Activated T-helper 9 cell treated with anti-CD3 and anti-CD28 coated beads, Interleukin-2, amount 50 U/mL, for 16 hours (primary cell): ENCODE results near the gene TBRG4.

Source experiments
- DNase-seq: peaks from one replicate; pipeline ENCODE4 v3.0.0-alpha.2; 2020; ENCODE audit warnings: low read depth

TBRG4 gene

DNA sequence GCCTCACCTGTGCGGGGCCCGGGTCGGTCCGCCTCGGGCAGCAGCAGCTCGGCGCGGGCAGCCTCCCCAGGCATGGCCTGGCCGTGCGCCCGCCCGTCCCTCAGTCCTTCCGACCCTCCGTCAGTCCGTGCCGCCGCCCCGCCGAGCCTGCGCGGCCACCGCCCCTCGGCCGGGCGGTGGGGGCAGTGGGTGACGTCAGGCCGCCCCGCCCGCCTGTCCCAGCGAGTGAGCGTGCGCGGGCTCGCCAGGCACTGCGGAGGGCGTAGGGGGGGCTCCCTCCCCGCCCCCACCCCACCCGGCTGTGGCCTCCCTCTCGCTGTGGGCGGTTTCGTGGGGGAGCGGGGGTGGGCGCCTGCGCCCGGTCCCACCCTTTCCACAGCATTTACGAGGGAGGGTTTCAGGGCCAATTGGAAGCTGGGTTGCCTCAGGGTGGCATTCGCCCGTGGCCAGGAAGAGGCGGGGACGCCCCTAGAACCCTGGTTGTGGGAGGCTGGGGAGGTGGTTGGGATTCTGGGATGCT is 22.6 kb downstream of the TBRG4 start, which contains the start of gene NACAD:
Gene NACAD (minus strand): TSS at position 149 of the 520 bp plus-strand sequence. CDS start 75 bp downstream, at position 74.
- DNase-seq: no peak

DNA sequence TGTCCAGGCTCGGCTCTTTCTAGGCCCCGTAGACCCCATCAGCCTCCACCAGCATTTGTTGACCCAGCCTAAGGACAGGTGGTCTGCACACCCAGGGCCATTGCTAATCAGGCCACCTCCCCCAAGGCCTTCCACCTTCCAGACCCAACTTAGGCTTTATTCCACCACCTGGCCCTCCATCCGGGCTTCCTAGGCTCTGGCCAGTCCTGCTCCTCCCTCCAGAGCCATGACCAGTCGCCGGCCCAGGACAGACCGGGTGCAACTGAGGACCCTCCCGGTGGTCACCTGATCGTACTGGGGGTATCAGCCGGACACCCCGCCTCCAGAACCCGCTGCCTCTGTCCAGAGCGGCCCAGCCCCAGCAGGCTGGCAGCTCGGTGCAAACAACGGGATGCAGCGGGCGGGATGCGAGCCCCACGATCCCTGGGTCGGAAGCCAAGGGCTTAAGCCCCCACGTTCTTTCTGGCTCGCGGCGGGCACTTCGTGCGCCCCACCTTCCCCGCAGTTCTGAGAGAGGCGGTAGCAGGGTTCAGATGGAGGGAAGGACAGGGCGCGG is 23.3 kb downstream of the TBRG4 start:
- DNase-seq: no peak

DNA sequence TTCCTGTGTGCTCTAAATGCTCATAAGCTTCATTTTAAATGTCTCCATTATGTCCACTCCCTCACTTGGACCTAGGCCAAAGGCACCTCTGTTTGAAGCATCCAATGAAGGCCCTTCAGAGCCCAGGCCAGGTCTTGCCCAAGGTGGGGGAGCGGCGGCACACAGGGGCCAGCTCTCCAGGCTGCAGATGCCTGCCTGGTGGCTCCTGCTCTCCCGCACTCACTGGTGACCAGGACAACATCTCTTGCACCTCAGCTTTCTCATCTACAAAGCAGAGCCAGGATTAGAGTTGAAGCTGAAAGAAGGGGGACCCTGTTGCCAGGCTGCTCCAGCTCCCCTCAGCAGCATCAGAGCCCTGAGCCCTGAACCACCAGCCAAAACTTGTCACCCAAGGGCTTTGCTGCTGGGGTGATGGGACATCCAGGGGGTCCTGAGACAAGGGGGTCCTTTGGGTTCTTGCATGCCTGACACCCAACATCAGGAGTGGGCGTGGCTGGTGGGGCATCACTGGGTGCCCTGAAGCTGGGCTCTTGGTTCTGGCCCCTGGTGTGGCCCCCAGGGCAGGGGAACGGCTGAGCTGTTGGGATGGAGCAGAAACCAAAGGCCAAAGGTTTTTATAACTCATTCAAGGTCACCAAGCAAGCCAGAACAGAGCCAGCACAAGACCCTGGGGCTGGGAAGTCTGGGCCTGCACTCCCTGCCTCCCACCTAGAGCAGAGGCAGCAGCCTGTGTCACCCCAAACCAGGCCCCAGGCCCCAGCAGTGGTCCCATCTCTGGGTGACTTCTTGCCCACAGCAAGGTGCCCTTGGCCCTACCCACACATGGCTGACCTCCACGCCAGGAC is 24.0 kb downstream of the TBRG4 start:
- no peak for DNase-seq

DNA sequence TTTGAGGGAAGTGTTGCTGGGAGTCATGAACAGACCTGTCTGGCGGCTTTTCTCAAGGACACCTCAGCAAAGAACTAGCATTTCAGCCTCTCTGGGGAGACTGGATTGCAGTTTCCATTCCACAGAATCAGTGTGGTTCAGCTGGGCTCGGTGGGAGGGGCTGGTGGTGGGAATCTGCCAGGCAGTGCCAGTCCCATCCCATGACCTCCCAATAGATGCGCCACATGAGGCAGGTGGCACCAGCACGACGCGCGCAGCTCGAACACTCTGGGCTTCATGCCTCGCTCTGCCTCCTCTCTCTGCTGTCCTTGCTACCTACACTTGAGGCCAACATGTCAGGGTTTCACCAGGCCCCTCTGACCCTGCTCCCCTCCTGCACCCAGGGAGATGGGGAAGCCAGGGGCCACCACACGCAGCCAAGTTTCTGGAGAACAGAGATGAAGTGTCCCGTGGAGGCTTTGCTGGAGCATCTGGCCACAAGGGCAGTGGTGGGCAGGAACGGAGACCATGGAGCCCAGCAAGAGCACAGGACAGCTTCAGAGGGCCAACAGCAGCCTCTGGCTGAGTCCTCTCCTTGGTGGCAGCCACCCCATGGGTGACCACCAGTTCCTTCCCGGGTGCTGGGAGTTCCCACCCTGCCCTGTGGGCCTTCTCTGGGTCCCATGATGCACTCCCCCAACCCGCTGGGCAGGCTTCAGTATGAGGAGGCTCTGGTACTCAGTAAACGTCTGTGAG is 25.0 kb downstream of the TBRG4 start:
- DNase-seq: no peak

DNA sequence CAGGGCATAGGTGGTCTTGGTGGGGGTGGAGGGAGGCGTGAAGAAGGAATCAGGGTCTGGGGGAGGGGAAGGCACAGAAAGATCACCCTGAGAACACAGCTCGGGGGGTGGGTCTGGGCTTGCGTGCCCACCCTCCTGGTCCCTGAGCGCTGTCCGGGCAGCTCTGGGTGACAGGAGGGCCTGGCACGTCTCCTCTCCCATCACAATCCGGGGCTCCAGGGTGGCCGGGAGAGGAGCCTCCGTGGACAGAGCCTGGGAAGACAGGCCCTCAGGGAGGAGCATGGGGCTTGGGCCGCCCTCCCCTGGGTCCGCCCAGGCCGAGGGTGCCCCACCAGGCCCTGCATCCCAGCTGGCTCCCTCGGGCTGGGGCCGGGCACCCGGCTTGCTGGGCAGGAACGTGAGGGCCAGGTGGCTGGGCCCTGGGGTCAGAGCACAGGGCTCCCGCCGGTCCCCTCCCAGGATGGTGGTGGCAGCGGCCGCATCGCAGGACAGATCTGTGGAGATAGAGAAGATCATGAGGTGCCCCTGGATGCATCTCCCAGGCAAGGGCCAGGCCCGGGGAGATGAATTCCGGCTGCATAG is 25.8 kb downstream of the TBRG4 start:
- DNase-seq: no peak

DNA sequence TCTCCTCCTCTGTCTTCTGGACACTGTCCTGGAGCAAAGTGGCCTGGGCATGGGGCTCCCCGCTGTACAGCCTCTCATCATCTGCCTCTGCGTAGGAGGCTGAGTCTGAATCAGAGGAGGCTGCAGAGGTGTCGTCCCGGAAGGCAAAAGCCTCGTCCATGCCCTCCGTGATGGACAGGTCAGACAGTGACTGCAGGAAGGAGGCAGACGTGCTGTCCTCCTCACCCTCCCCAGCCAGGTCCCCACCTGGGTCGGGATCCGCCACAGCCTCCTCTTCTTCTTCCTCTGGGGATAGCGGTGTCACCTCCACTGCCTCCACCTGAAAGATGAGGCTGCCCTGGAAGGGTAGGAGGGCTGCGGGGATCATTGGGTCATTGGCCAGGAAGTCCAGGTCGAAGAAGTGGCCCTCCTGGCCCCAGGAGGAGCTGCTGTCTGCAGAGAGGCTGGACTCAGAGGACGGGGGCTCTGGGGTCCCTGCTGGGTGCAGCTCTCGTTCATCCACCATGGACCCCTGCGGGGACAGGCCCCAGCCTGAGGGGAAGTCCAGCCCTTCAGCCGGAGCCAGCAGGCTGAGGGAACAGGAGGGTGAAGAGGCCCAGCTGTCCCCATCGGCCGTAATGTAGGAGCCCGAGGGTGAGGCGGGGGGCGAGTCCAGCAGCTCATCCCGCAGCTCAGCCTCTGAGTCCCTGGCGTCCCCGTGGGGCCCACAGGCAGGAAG is 26.4 kb downstream of the TBRG4 start:
- DNase-seq: no peak

DNA sequence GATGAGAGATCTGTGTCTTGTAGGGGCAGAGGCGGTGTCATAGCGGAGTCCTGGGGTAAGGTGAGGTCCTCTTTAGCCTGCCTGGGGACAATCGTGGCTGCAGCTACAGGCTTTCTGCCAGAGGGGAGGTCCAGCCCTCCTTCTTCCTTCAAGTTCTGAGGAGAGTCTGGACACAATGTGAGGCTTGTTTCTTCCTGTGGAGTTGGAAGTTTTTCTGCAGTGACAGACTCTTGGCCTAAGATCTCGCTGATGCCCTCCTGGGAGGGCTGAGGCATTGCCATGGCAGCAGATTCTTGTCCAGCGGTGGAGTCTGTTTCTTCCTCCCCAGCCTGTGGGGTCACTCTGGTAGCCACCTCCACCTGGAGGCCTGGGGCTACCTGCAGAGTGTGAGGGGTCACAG is 27.2 kb downstream of the TBRG4 start:
- no peak for DNase-seq

DNA sequence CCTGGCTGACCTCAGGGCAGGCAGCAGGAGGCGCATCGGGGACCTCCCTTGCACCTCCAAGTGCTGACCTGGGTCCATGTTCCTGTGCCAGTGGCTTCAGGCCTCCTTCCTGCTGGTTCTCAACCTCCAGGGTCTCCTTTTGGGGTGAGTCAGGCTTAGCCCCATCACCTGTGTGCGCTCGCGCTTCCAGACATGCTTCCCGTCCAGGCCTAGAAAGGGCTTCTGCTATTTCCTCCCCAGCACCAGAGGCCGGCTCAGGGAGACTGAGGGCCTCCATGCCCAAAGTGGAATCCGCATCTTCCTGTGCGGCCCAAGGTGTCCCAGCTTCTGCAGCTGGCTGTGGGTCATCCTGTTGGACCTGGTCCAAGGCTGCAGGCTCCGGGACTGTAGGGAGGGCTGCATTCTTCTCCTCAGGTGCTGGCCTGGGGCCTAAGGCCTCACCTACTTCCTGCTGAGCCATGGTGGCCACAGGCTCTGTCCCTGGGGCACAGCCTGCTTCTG is 28.6 kb downstream of the TBRG4 start:
- DNase-seq: no peak

DNA sequence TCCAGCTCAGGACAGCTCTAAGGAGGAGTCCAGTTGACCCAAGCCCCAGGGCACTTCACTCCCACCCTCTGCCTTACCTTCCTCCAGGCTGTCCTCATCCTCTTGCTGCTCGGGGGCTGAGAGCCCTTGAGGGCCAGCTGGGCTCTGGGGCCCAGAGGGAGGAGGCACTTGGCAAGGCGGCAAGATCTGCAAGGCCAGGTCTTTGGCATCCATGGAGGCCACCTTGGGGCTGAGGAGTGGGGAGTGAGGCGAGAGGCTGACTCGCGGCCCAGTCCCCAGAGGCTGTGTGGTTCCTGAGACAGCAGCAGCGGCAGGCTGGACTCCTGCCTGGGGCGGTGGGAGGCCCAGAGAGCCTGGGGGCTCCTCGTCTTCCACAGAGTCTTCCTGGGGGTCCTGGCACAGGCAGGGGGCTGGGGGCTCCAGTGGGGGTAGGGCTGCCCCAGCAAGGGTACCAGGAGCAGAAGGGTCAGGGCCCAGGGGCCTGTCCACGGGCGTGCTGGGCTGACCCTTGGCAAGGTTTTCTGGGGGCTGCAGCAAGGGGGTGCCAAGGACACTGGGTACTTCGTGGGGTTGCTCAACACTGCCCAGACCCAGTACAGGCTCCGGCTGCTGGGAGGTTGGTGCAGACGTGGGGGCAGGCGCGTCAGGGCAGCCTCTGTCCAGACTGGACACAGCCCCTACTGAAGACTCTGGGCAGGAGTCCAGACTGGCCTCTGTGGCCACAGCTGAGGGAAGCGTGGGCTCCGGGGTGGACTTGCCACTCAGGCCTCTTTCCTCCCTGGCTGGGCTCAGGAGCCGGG is 29.3 kb downstream of the TBRG4 start:
- no peak for DNase-seq

DNA sequence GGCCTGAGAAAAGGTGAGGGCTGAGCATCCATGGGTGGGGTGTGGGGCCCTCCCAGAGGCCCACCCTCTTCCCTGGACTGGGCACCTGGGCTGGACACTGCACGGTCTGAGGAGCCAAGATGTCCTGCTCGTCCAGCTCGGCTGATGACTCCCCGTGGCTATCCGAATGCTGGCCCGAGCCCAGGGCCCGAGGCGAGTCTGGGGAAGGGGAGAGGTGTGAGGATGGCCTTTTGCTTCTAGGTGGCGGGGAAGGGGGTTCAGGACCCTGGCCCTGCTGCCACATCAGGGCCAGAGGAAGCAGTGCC is 29.9 kb downstream of the TBRG4 start:
- DNase-seq: no peak

DNA sequence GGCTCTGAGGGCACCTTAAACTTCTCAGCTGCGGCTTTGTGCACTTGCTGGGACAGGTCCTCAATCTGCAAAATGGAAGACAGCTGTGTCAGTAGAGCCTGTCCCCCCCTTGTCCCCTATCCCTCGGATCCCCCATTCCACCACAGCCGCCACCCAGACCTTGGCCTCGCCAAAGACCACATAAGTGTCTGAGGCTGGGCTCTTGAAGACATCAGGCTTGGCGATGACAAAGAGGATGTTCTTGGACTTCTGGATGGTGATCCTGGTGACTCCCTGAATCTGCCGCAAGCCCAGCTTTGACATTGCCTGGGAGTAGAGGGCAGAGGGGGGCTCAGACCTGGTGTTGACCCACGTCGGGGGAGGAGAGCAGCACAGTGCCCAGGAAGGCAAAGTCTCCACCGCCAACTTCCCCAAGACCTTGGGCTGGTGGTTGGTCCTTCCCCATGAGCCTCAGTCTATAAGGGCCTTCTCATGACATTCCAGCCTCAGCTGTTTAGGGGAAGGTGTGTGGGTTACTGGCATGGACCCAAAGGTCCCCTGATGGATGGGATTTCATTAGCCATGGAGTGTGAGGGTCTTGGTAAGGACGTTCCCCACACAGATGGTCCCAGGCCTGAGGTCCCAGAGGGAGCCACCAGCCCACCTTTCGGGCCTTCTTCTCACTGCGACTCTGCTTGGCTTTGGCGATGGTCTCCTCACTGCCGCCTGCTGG is 30.4 kb downstream of the TBRG4 start:
- no peak for DNase-seq

DNA sequence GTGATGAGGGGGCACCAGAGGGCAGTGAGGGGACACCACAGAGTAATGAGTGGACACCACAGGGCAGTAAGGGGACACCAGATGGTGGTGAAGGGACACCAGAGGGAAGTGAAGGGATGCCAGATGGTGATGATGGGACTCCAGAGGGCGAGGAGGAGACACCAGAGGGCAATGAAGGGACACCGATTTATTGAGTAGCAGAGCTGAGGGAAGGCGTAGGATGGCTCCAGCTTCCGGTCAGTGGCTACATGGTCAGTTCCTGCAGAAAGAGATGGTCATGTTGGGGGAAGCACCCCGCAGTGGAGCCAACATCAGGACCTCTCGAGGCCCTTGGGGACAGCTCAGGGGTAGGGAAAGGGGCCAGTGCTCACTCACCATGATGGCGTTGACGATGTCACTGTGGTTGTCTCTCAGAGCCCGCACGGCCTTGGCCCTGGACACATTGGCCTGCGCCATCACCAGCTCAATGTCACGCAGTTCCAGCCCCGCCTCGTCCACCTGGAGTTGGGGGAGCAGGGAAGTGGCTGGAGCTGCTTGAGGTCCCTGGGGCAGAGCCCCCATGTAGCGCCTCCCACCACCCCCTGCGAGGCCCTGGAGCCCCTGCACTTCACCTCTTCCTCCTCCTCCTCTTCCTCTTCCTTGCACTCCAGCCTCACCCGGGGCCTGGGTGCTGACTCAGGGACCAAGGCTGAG is 31.1 kb downstream of the TBRG4 start:
- no peak for DNase-seq

DNA sequence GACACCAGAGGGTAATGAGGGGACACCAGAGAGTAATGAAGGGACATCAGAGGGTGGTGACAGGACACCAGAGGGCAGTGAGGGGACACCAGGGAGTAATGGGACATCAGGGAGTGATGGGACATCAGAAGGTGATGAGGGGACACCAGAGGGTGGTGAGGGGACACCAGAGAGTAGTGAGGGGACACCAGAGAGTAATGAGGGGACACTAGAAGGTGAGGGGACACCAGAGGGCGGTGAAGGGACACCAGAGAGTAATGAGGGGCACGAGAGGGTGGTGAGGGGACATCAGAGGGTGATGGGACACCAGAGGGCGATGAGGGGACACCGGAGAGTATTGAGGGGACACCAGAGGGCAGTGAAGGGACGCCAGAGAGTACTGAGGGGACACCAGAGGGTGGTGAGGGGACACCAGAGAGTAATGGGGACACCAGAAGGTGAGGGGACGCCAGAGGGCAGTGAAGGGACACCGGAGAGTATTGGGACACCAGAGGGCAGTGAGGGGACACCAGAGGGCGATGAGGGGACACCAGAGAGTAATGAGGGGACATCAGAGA is 33.3 kb downstream of the TBRG4 start:
- DNase-seq: no peak

DNA sequence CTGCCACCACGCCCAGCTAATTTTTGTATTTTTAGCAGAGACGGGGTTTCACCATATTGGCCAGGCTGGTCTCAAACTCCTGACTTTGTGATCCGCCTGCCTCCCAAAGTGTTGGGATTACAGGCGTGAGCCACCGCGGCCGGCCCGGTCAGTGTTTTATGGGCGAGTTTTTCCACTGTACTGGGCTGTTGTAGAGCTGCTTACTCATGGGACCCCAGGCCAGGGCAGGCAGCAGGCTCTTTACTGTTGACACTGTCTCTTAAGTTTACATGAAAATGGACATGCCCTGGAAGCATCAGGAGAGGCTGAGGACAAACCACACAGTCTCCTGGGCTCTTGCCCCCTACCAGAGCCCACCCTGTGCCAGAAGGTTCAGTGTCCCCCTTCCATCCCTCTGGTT is 33.9 kb downstream of the TBRG4 start:
- DNase-seq: no peak

DNA sequence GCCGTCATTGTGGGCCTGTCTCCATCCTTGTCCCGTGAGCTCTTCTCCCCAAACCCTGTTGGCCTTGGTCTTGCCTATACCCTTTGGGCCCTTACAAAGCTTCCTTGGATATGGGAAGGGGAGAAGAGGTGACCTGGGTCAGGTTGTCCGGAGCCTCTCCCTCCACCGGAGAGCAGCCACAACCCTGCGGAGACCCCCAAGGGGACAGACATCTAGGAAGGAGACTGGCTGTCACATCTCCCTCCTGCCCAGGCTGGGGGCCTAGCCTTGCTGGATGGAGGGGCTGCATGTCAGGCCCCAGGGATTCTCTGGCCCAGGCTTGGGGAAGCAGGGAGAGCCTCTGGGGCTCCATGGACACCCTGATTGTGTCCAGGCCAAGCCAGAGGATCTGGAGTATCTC is 34.6 kb downstream of the TBRG4 start:
- DNase-seq: no peak

DNA sequence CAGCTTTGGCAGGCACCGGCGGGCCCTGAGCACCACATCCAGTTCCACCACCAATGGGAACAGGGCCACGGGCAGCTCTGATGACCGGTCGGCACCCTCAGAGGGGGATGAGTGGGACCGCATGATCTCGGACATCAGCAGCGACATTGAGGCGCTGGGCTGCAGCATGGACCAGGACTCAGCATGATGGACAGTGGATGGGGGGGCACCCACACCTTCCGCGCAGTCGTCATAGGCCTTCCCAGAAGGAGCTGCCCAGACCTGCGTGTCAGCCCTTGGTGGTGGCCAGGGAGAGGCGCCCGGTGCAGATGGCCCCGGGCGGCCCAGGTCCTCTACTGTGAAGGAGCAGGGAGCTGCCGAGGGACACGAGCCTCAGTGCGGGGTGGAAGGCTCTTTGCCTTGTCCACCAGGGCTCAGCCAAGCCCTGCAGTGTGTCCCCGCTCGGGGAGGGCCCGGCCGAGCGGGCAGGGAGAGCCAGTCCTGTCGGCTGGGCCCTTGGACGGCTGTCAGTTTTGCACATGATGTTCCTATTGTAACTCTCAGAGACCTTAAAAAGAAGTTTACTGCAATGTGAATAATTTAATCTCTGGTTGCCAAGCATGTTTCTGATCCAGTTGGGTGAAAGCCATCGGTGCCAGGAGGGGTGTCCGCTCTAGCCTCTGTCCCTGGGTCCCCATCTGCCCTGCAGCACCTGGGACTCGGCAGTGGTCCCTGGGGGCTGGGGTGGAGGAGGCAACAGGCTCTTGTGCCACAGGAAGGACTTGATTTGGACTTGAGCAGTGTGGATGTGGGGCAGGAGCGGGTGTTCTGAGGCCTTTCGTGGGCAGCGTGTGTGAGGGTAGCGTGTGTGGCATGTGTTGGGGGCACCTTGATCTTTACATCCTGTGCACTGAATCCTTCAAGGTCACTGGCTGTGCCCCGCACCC is 35.4 kb downstream of the TBRG4 start:
- DNase-seq: no peak

DNA sequence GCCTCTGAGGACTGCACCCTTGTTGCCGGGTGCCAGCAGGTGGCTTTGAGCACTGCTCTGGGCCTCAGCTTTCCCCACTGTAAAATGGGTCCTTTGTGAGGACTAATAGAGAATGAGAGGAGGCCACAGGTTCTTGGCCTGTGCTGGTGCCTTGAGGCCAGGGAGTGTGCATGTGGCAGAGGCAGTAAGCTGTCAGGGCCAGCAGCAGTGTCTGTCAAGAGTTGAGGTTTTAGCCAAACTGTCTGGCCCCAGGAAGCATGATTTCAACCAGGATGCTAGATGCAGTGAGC is 36.2 kb downstream of the TBRG4 start:
- DNase-seq: no peak

DNA sequence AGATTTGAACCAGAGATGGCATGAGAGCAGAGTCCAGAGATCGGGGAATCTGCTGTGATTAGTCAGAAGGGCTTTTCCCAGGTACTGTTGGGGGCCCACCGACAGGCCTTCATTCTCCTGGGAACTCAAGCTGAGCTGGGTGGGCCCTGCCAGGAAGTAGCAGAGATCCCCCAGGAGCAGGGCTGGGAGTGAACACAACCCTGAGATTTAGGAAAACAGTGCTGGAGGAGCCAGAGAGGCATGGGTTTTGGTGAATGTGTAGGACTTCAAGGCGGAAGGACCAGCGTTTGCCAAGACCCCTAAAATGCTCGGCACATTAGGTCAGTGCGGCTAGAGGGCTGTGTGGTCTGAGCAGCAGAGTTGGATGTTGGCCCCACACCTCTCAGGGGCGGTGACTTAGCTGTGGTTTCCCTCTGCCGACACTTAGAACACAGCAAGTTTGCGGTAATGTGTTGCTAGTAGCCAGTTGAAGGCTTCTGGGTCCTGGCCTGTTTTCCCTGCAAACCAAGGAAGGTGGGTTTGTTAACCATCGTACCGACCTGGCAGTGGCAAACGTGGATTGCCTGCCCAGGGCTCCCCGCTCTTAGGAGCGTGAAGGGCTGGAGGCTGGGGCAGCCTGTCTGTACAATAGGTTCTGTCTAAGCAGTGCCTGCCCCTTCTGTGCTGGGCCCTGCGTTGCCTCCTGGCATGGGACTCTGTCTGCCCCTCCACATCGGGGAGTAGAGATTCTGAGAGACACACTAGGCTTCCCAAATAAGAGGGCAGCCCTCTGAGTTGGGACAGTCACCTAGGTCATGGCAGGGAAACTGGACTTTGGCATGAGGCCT is 36.8 kb downstream of the TBRG4 start:
- DNase-seq: no peak
